HepG2 (cell line): ENCODE data around the gene TPRN. TPM values are rescaled to one million over a fixed set of nuclear protein-coding genes. Genes with fewer than 3 reads are reported as not detected.

ENCODE experiments used
- ATAC-seq: fragments of 200-7000 bp; cut with Tn5 transposase; 3 replicates; pipeline ENCODE4 v1.9.1; 2020; ENCODE audit warnings: mild to moderate bottlenecking, moderate library complexity
- BruUV-seq: library from RNA; stranded (reverse); fragments of 400-500 nt; replicated peaks from 2 replicates; lab custom pipeline; 2021; lab: Mats Ljungman, UMichigan
- CTCF ChIA-PET: fragments of 300-600 bp; formaldehyde crosslinking; extraction: SDS; loops from one replicate; lab custom pipeline; 2021; ENCODE audit warnings: low total read pairs, inconsistent platforms, low intra/inter-chr PET ratio; lab: Yijun Ruan, JAX
- POLR2A ChIA-PET: fragments of 350-600 bp; sonication (Branson Sonifier 250); formaldehyde crosslinking; loops from one replicate; lab custom pipeline; 2020; ENCODE audit warnings: antibody characterized with exemption, inconsistent platforms; lab: Yijun Ruan, JAX
- DNase-seq: peaks from one replicate; pipeline ENCODE4 v3.0.0-alpha.2; 2015; ENCODE audit warnings: low spot score
- FAIRE-seq: peaks from 3 replicates; lab custom pipeline; 2011; peaks lifted over from hg19 to GRCh38; lab: Jason Lieb, UNC
- H2AFZ ChIP-seq: one replicate; pipeline ENCODE4 v1.6.1; 2011; ENCODE audit warnings: low read length, inconsistent platforms
- H3K27ac ChIP-seq: fragments of 300-600 bp; 3 replicates; pipeline ENCODE4 v1.8.0; 2011; ENCODE audit warnings: mixed run types, mild to moderate bottlenecking, mixed read lengths, low read length, inconsistent platforms; ENCODE audit not compliant: insufficient read depth; ENCODE audit errors: extremely low read length
- H3K27me3 ChIP-seq, 2 experiments: fragments of 200-600 bp in 1 of 2; 2 replicates in 1 of 2; 3 replicates in 1 of 2; pipeline versions ENCODE4 v1.6.0 to v1.8.0; 2011; ENCODE audit warnings: low read length in 2 of 2, mild to moderate bottlenecking in 2 of 2, moderate library complexity in 2 of 2, inconsistent platforms in 1 of 2; ENCODE audit not compliant: insufficient read depth in 2 of 2, control insufficient read depth in 1 of 2
- H3K36me3 ChIP-seq, 2 experiments: fragments of 200-600 bp in 1 of 2; replicated peaks in 1 of 2; 2 replicates in 1 of 2; 3 replicates in 1 of 2; pipeline versions ENCODE4 v1.5.1 to v1.8.0; 2011; ENCODE audit warnings: low read length in 2 of 2, inconsistent platforms in 1 of 2; ENCODE audit not compliant: insufficient read depth in 2 of 2, control insufficient read depth in 1 of 2
- H3K4me1 ChIP-seq: 2 replicates; pipeline ENCODE4 v1.5.1; 2012; ENCODE audit warnings: low read length, inconsistent platforms; ENCODE audit not compliant: insufficient read depth
- H3K4me2 ChIP-seq: 2 replicates; pipeline ENCODE4 v1.6.0; 2011; ENCODE audit warnings: low read depth, low read length, inconsistent platforms
- H3K4me3 ChIP-seq, 3 experiments: fragments of 200-600 bp in 1 of 3; sonication (generic), shearing (Covaris generic) in 1 of 3; replicated peaks in 1 of 3; 2 replicates each; pipeline ENCODE4 v1.5.1; 2011 to 2016; ENCODE audit warnings: low read length in 3 of 3, inconsistent platforms in 2 of 3, low read depth in 2 of 3, mild to moderate bottlenecking in 2 of 3, control low read depth in 1 of 3, mixed read lengths in 1 of 3; ENCODE audit not compliant: insufficient read depth in 1 of 3
- H3K79me2 ChIP-seq: one replicate; pipeline ENCODE4 v1.6.1; 2011; ENCODE audit warnings: low read length, inconsistent platforms; ENCODE audit not compliant: insufficient read depth
- H3K9ac ChIP-seq: 2 replicates; pipeline ENCODE4 v1.6.0; 2011; ENCODE audit warnings: mild to moderate bottlenecking, low read depth, low read length, inconsistent platforms; ENCODE audit not compliant: insufficient read depth
- H3K9me3 ChIP-seq: 2 replicates; pipeline ENCODE4 v1.5.1; 2012; ENCODE audit warnings: mild to moderate bottlenecking, low read length
- H4K20me1 ChIP-seq: 2 replicates; pipeline ENCODE4 v1.6.0; 2011; ENCODE audit warnings: inconsistent platforms, mild to moderate bottlenecking, low read length, moderate library complexity; ENCODE audit not compliant: insufficient read depth
- AGO2 ChIP-seq: fragments of 200-400 bp; formaldehyde crosslinking; optimal IDR thresholded peaks from 2 replicates; pipeline ENCODE3; 2017; ENCODE audit warnings: mild to moderate bottlenecking, low read depth, low read length, moderate library complexity
- AHR ChIP-seq: IDR thresholded peaks from 2 replicates; pipeline ENCODE4 v1.6.1; 2018; ENCODE audit warnings: missing genetic modification reagents, missing compliant biosample characterization
- CCDC6 ChIP-seq: sonication (generic); formaldehyde crosslinking; IDR thresholded peaks from 2 replicates; pipeline ENCODE4 v1.8.1; 2022; ENCODE audit warnings: mild to moderate bottlenecking, missing genetic modification reagents, moderate library complexity
- FOXC1 ChIP-seq: sonication (generic); formaldehyde crosslinking; IDR thresholded peaks from 2 replicates; pipeline ENCODE4 v1.8.0; 2022; ENCODE audit warnings: mild to moderate bottlenecking, missing genetic modification reagents, borderline replicate concordance
- GMEB1 ChIP-seq: sonication (generic); formaldehyde crosslinking; IDR thresholded peaks from 2 replicates; pipeline ENCODE4 v1.5.1; 2020; ENCODE audit warnings: missing genetic modification reagents, mild to moderate bottlenecking, borderline replicate concordance
- JUN ChIP-seq: sonication (generic); formaldehyde crosslinking; IDR thresholded peaks from 2 replicates; pipeline ENCODE4 v1.4.0; 2020; ENCODE audit warnings: mild to moderate bottlenecking, missing genetic modification reagents
- MIER3 ChIP-seq: IDR thresholded peaks from 2 replicates; pipeline ENCODE4 v1.6.1; 2016; ENCODE audit warnings: missing compliant biosample characterization, borderline replicate concordance
- NFRKB ChIP-seq: fragments of 450-650 bp; IDR thresholded peaks from 2 replicates; pipeline ENCODE4 v1.6.1; 2017
- ONECUT2 ChIP-seq: sonication (generic); formaldehyde crosslinking; IDR thresholded peaks from 2 replicates; pipeline ENCODE4 v1.4.0; 2020; ENCODE audit warnings: missing genetic modification reagents
- PATZ1 ChIP-seq: sonication (generic); formaldehyde crosslinking; IDR thresholded peaks from 2 replicates; pipeline ENCODE4 v1.4.0; 2020; ENCODE audit warnings: missing genetic modification reagents
- PRPF4 ChIP-seq: fragments of 200-400 bp; formaldehyde crosslinking; IDR thresholded peaks from 2 replicates; pipeline ENCODE4 v1.6.1; 2016; ENCODE audit warnings: low read length, low read depth; ENCODE audit not compliant: poor library complexity, severe bottlenecking
- SIX4 ChIP-seq: sonication (generic); formaldehyde crosslinking; IDR thresholded peaks from 2 replicates; pipeline ENCODE4 v1.4.0; 2020; ENCODE audit warnings: missing genetic modification reagents
- SNAPC5 ChIP-seq: sonication (generic); formaldehyde crosslinking; IDR thresholded peaks from 2 replicates; pipeline ENCODE4 v1.8.1; 2023; ENCODE audit warnings: mild to moderate bottlenecking, missing genetic modification reagents, borderline replicate concordance
- SP5 ChIP-seq: IDR thresholded peaks from 2 replicates; pipeline ENCODE4 v1.6.1; 2016; ENCODE audit warnings: low read depth, borderline replicate concordance
- ZMYM3 ChIP-seq: sonication (generic); formaldehyde crosslinking; IDR thresholded peaks from 2 replicates; pipeline ENCODE4 v1.5.1; 2020; ENCODE audit warnings: mild to moderate bottlenecking, missing genetic modification reagents
- ZNF333 ChIP-seq: sonication (generic); formaldehyde crosslinking; IDR thresholded peaks from 2 replicates; pipeline ENCODE4 v1.4.0; 2020; ENCODE audit warnings: mild to moderate bottlenecking, missing genetic modification reagents, borderline replicate concordance
- ZNF33A ChIP-seq: sonication (generic); formaldehyde crosslinking; IDR thresholded peaks from 2 replicates; pipeline ENCODE4 v1.5.1; 2020; ENCODE audit warnings: missing genetic modification reagents, mild to moderate bottlenecking, moderate library complexity, borderline replicate concordance
- ZNF367 ChIP-seq: sonication (generic); formaldehyde crosslinking; IDR thresholded peaks from 2 replicates; pipeline ENCODE4 v1.4.0; 2020; ENCODE audit warnings: missing genetic modification reagents, borderline replicate concordance
- ZNF414 ChIP-seq: sonication (generic); formaldehyde crosslinking; IDR thresholded peaks from 2 replicates; pipeline ENCODE4 v1.5.0; 2020; ENCODE audit warnings: missing genetic modification reagents
- ZNF749 ChIP-seq: sonication (generic); formaldehyde crosslinking; IDR thresholded peaks from 2 replicates; pipeline ENCODE4 v1.8.0; 2022; ENCODE audit warnings: mild to moderate bottlenecking, missing genetic modification reagents, moderate library complexity, borderline replicate concordance
- ZSCAN12 ChIP-seq: sonication (generic); formaldehyde crosslinking; IDR thresholded peaks from 2 replicates; pipeline ENCODE4 v1.9.0; 2021; ENCODE audit warnings: mild to moderate bottlenecking, missing genetic modification reagents
- WGBS: methylation state at CpG from one replicate; pipeline ENCODE4 v1.1.6; 2017; ENCODE audit warnings: low lambda C conversion rate; 5-methylcytosine and 5-hydroxymethylcytosine counted together
- in situ Hi-C: cut with HindIII; loops from 2 replicates; pipeline ENCODE4 v1.10.0; 2017; ENCODE audit warnings: low pct_unique_long_range_greater_than_20kb; ENCODE audit not compliant: extremely low pct_ligation_motif_present
- intact Hi-C: fragments of 100-400 bp; cut with micrococcal nuclease; formaldehyde crosslinking; loops from one replicate; pipeline ENCODE4 v1.10.0; 2022; ENCODE audit not compliant: unreplicated experiment
- polyA plus RNA-seq, 8 experiments: library from polyadenylated mRNA; depleted of rRNA in 3 of 8; stranded (reverse) in 7 of 8; unstranded in 1 of 8; fragments of >200 nt; fragmentation: Illumina TruSeq in 4 of 8; extraction: Trizol in 4 of 8; gene quantifications; 2 replicates each; pipeline versions ENCODE4 v1.2.1 to v1.2.3, GENCODE V29; 2011 to 2016; ENCODE audit warnings: low read depth in 4 of 8, missing spikeins in 1 of 8, mixed read lengths in 1 of 8; ENCODE audit not compliant: insufficient read depth in 1 of 8
- total RNA-seq, 5 experiments: library from RNA; depleted of rRNA; stranded (reverse); fragments of >200 nt; fragmentation: Illumina TruSeq; extraction: Trizol; gene quantifications; 2 replicates each; pipeline ENCODE4 v1.2.3, GENCODE V29; 2016; ENCODE audit warnings: low read depth in 1 of 5

Gene TPRN
- total and polyA plus RNA-seq, 2 of the 13 experiments (the other 11 are each of a cell fraction or from before 2014, with no cell fraction given): 10.1 to 19.2 TPM

- no peak for FAIRE-seq
- peaks cover 0 to 2% of the 10 kb centered on the region in 2 experiments; a peak in 1 of 5 replicates for H3K36me3 ChIP-seq
- ATAC-seq: no peak
- peaks cover 4% of the 10 kb centered on the region for H4K20me1 ChIP-seq
- H3K4me1 ChIP-seq: peaks cover 49% of the 10 kb centered on the region
- peak overlapping the region; percentile 30 for H3K27ac ChIP-seq
- peak overlapping the region; percentile 66 for H3K9ac ChIP-seq
- BruUV-seq: no TSS peak
- no peak for DNase-seq
- in situ Hi-C loops: no loop called here
- no peaks in the 10 kb centered on the region for H3K9me3 ChIP-seq
- peak overlapping the region; percentile 85 for H3K4me2 ChIP-seq
- peaks cover 20% of the 10 kb centered on the region for H3K79me2 ChIP-seq
- H3K27me3 ChIP-seq: no peaks in the 10 kb centered on the region
- WGBS: 20% methylated on average over 1 of the region's 11 CpGs
- H3K4me3 ChIP-seq: peak overlapping the region; percentile 47 to 81 (median 72); a peak in 5 of 6 replicates
- H2AFZ ChIP-seq: no peak overlapping the region
- CTCF ChIA-PET: interaction anchor here (1.0 to 2.6 kb wide), 6 partner anchors 9 to 118 kb away, joined by 3 to 19 read pairs (median 3); partner anchors contain the start of genes ANAPC2 and SSNA1
- POLR2A ChIA-PET: interaction anchor here (0.6 to 7.4 kb wide), 20 partner anchors 10 to 181 kb away, joined by 3 to 78 read pairs (median 4); partner anchors contain the start of genes ANAPC2, CYSRT1, LRRC26 and MAN1B1
- intact Hi-C loops: loop anchor here (2.0 kb wide), 1 partner anchor 14 kb away; the partner anchor contains the start of gene RNF208
- TF ChIP-seq SIX4 (CRISPR knock-in tag): peak; percentile 53; the same call in 1 of the 2 replicates
- TF ChIP-seq GMEB1 (CRISPR knock-in tag): no peak
- TF ChIP-seq ZNF367 (CRISPR knock-in tag): no peak
- TF ChIP-seq ZSCAN12 (CRISPR knock-in tag): 0 out of 2 replicates have a peak, but pooled peaks have one; percentile 48
- TF ChIP-seq AGO2: peak; percentile 13
- TF ChIP-seq CCDC6 (CRISPR knock-in tag): no peak
- no peak for TF ChIP-seq NFRKB
- TF ChIP-seq JUN (CRISPR knock-in tag): no peak
- TF ChIP-seq FOXC1 (CRISPR knock-in tag): 0 out of 2 replicates have a peak, but pooled peaks have one; percentile 4
- TF ChIP-seq ZNF33A (CRISPR knock-in tag): no peak
- TF ChIP-seq SP5: no peak
- TF ChIP-seq MIER3 (CRISPR knock-in tag): no peak
- TF ChIP-seq ZNF749: no peak
- TF ChIP-seq ONECUT2: no peak
- TF ChIP-seq AHR (CRISPR knock-in tag): no peak; the same call in 1 of the 2 replicates
- no peak for TF ChIP-seq ZMYM3 (CRISPR knock-in tag)
- TF ChIP-seq ZNF333 (CRISPR knock-in tag): no peak
- no peak for TF ChIP-seq PRPF4
- TF ChIP-seq ZNF414: peak; percentile 41; the same call in 1 of the 2 replicates
- TF ChIP-seq PATZ1: peak; percentile 29; the same call in 1 of the 2 replicates
- no peak for TF ChIP-seq SNAPC5 (CRISPR knock-in tag)
These were observed 36.4 kb upstream of the TPRN start for GRCh38 chr9:137236936-137237421.
